ENCODE measurements around the gene SLC9A9.

Gene SLC9A9

DNA sequence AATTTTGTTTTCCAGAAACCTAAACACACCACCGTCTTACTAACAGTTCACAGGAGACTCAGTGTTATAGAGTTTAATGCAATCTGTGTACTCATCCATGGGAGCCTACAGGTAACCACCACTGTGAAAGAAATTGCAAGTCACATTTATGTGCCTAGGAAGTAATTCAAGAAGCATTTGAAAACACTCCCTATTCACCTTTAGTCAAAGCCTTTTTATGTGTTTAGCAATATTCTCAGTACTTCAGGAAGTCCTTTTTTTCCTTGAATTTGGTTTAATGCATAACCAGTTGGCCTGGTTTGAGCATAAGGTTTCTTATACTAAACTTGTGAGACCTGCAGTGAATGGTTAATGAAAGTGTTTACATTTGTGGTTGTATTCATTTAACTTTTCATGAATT, 382.6 kb downstream of the SLC9A9 start:
- Histone ChIP-seq H3K4me3 (ENCODE audit: low read length) (no peak overlapping the region), H3K27me3 (ENCODE audit: control insufficient read depth, insufficient read depth, low read length) (no peaks in the 10 kb centered on the region), H3K4me1 (ENCODE audit: control insufficient read depth, insufficient read depth, low read length) (no peaks in the 10 kb centered on the region), H3K36me3 (ENCODE audit: control insufficient read depth, insufficient read depth, low read length) (no peaks in the 10 kb centered on the region), H3K9ac (ENCODE audit: low read length) (no peak overlapping the region), H3K9me3 (ENCODE audit: control insufficient read depth, low read length) (no peaks in the 10 kb centered on the region)

DNA sequence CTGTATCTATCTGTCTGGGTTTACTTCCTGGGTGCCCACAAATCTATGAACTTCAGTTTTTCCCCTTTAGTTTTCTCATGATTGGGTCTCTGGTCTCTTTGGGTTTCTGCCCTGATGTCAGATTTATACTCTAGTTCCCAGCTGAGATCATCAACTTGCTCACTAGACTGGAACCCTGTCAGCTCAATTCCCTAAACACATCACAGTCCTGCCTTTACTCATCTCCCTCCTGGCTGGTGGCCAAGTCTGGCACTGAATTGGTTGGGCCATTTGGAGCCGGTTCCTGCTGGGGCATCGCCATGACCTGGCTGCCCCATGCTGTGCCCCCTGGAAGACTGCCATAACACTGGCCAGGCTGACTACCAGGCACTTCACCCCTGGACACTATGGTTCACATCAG, 383.4 kb downstream of the SLC9A9 start:
- Histone ChIP-seq H3K27me3 (ENCODE audit: control insufficient read depth, insufficient read depth, low read length) (no peaks in the 10 kb centered on the region), H3K4me3 (ENCODE audit: low read length) (no peak overlapping the region), H3K9me3 (ENCODE audit: control insufficient read depth, low read length) (no peaks in the 10 kb centered on the region), H3K36me3 (ENCODE audit: control insufficient read depth, insufficient read depth, low read length) (no peaks in the 10 kb centered on the region), H3K4me1 (ENCODE audit: control insufficient read depth, insufficient read depth, low read length) (no peaks in the 10 kb centered on the region), H3K9ac (ENCODE audit: low read length) (no peak overlapping the region)

DNA sequence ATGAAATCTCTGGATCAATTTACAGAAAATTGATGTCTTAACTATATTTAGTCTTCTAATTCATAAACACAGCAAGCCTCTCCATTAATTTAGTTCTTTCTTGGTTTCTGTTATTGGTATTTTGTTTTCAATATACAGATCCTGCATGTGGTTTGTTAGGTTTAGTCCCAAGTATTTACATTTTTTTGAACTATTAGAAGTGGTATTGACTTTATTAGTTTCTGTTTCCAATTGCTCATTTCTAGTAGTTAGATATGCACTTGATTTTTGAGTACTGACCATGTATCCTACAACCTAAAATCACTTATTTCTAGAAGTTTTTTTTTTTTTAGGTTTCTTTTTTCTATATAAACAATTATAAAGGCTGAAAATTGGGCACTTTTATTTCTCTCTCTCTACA, 392.8 kb downstream of the SLC9A9 start:
- Histone ChIP-seq H3K4me1 (ENCODE audit: control insufficient read depth, insufficient read depth, low read length) (no peaks in the 10 kb centered on the region), H3K36me3 (ENCODE audit: control insufficient read depth, insufficient read depth, low read length) (no peaks in the 10 kb centered on the region), H3K9me3 (ENCODE audit: control insufficient read depth, low read length) (no peaks in the 10 kb centered on the region), H3K9ac (ENCODE audit: low read length) (no peak overlapping the region), H3K4me3 (ENCODE audit: low read length) (no peak overlapping the region), H3K27me3 (ENCODE audit: control insufficient read depth, insufficient read depth, low read length) (no peaks in the 10 kb centered on the region)

- Histone ChIP-seq H3K27me3 (ENCODE audit: control insufficient read depth, insufficient read depth, low read length) (no peaks in the 10 kb centered on the region), H3K4me1 (ENCODE audit: control insufficient read depth, insufficient read depth, low read length) (no peaks in the 10 kb centered on the region), H3K9me3 (ENCODE audit: control insufficient read depth, low read length) (no peaks in the 10 kb centered on the region), H3K9ac (ENCODE audit: low read length) (no peak overlapping the region), H3K4me3 (ENCODE audit: low read length) (no peak overlapping the region), H3K36me3 (ENCODE audit: control insufficient read depth, insufficient read depth, low read length) (no peaks in the 10 kb centered on the region)
Measured at GRCh38 chr3:143450632-143451031, 397.6 kb downstream of the SLC9A9 start.

- H3K4me3 ChIP-seq (ENCODE audit: low read length) = no peak overlapping the region
- no peaks in the 10 kb centered on the region for H3K27me3 ChIP-seq (ENCODE audit: control insufficient read depth, insufficient read depth, low read length)
- H3K9me3 ChIP-seq (ENCODE audit: control insufficient read depth, low read length) = no peaks in the 10 kb centered on the region
- no peaks in the 10 kb centered on the region for H3K36me3 ChIP-seq (ENCODE audit: control insufficient read depth, insufficient read depth, low read length)
- peaks cover 18% of the 10 kb centered on the region for H3K4me1 ChIP-seq (ENCODE audit: control insufficient read depth, insufficient read depth, low read length)
- no peak overlapping the region for H3K9ac ChIP-seq (ENCODE audit: low read length)
Measured at GRCh38 chr3:143447491-143447890, 400.8 kb downstream of the SLC9A9 start.

DNA sequence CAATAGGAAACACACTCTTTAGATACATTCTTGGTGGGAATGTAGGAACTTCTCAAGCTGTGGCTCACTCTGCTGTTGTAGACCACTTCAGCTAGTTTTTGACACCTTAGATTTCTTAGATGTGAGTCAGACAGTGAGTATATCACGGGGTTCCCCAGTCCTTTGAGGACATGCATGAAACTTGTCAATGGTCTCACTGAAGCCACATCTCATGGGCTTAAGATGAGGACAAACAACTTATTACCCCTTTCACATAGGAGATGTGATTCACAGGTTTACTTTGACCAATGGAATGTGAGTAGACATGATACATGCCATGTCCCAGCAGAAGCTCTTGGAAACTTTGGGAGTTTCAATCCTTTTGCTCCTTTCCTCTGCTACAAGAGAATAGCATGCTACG, 403.1 kb downstream of the SLC9A9 start:
- no peaks in the 10 kb centered on the region for H3K27me3 ChIP-seq (ENCODE audit: control insufficient read depth, insufficient read depth, low read length)
- no peaks in the 10 kb centered on the region for H3K36me3 ChIP-seq (ENCODE audit: control insufficient read depth, insufficient read depth, low read length)
- no peak overlapping the region for H3K4me3 ChIP-seq (ENCODE audit: low read length)
- H3K4me1 ChIP-seq (ENCODE audit: control insufficient read depth, insufficient read depth, low read length) = peaks cover 26% of the 10 kb centered on the region
- H3K9me3 ChIP-seq (ENCODE audit: control insufficient read depth, low read length) = no peaks in the 10 kb centered on the region
- no peak overlapping the region for H3K9ac ChIP-seq (ENCODE audit: low read length)

DNA sequence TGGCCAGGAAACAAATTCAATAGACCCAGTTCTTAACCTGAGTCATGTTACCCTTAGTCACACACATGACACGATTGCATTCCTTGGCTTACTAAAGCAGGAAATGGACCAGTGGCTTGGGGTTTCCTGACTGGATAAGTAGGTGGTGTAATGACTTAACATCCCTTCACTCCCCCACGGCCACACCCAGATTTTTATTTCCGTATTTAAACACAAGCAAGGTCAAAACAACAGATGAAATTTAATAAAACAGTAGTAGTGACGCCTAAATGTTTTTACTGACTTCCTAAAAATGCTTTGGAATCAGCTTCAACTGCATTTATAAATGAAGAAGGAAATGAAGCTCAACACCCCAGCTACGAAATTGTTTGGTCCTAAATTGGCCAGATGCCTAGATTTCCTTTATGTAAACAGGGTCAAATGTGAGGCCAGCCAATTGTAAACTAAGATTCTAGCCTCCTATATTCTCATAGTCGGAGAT, 404.4 kb downstream of the SLC9A9 start:
- no peaks in the 10 kb centered on the region for H3K9me3 ChIP-seq (ENCODE audit: control insufficient read depth, low read length)
- no peak overlapping the region for H3K4me3 ChIP-seq (ENCODE audit: low read length)
- no peaks in the 10 kb centered on the region for H3K27me3 ChIP-seq (ENCODE audit: control insufficient read depth, insufficient read depth, low read length)
- no peaks in the 10 kb centered on the region for H3K36me3 ChIP-seq (ENCODE audit: control insufficient read depth, insufficient read depth, low read length)
- H3K4me1 ChIP-seq (ENCODE audit: control insufficient read depth, insufficient read depth, low read length) = peaks cover 32% of the 10 kb centered on the region
- peak overlapping the region; percentile 3 for H3K9ac ChIP-seq (ENCODE audit: low read length)

DNA sequence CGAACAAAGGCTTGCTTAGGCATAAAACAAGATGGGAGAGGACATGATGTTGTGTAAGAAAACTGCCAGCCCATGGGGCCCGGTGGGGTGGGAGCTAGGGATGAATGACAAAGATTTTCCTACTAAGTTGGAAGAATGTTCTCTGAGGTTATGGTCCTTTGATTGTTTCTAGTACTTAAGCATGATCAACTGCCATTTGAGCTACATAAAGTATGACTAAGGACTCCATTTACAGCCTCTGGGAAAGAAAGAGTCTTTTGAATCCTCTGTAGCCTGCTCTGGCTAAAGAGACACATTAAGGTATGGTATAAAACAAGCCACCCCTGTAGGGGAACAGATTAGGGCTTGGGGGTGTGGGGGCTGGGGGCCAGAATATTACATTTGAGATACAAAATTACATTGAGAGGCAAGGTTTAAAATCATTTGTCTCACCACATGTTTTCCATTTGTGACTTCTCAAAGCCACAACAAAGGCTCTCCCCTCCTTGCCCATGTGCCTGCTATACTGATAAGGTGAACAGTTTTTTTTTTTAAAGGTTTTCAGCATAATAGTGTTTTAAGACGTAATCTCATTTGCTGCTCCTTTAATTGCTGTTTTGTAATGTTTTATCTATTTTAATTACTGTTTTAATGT, 405.3 kb downstream of the SLC9A9 start:
- Histone ChIP-seq H3K4me1 (ENCODE audit: control insufficient read depth, insufficient read depth, low read length) (peaks cover 32% of the 10 kb centered on the region), H3K36me3 (ENCODE audit: control insufficient read depth, insufficient read depth, low read length) (no peaks in the 10 kb centered on the region), H3K27me3 (ENCODE audit: control insufficient read depth, insufficient read depth, low read length) (no peaks in the 10 kb centered on the region), H3K4me3 (ENCODE audit: low read length) (no peak overlapping the region), H3K9ac (ENCODE audit: low read length) (no peak overlapping the region), H3K9me3 (ENCODE audit: control insufficient read depth, low read length) (no peaks in the 10 kb centered on the region)

- H3K4me1 ChIP-seq (ENCODE audit: control insufficient read depth, insufficient read depth, low read length) = peaks cover 32% of the 10 kb centered on the region
Measured at GRCh38 chr3:143441516-143442171, 406.6 kb downstream of the SLC9A9 start.

GRCh38 chr3:143439817-143440216, 408.5 kb downstream of the SLC9A9 start:
- Histone ChIP-seq H3K27me3 (ENCODE audit: control insufficient read depth, insufficient read depth, low read length) (no peaks in the 10 kb centered on the region), H3K9me3 (ENCODE audit: control insufficient read depth, low read length) (no peaks in the 10 kb centered on the region), H3K4me3 (ENCODE audit: low read length) (no peak overlapping the region), H3K4me1 (ENCODE audit: control insufficient read depth, insufficient read depth, low read length) (peaks cover 32% of the 10 kb centered on the region), H3K36me3 (ENCODE audit: control insufficient read depth, insufficient read depth, low read length) (no peaks in the 10 kb centered on the region), H3K9ac (ENCODE audit: low read length) (no peak overlapping the region)

More at GRCh38 chr3:143441516-143442171, 406.6 kb downstream of the SLC9A9 start:
- H3K9ac ChIP-seq (ENCODE audit: low read length) = no peak overlapping the region
- no peaks in the 10 kb centered on the region for H3K36me3 ChIP-seq (ENCODE audit: control insufficient read depth, insufficient read depth, low read length)
- no peaks in the 10 kb centered on the region for H3K27me3 ChIP-seq (ENCODE audit: control insufficient read depth, insufficient read depth, low read length)
- H3K9me3 ChIP-seq (ENCODE audit: control insufficient read depth, low read length) = no peaks in the 10 kb centered on the region
- no peak overlapping the region for H3K4me3 ChIP-seq (ENCODE audit: low read length)

GRCh38 chr3:143437405-143437804, 410.9 kb downstream of the SLC9A9 start:
- no peak overlapping the region for H3K4me3 ChIP-seq (ENCODE audit: low read length)
- H3K4me1 ChIP-seq (ENCODE audit: control insufficient read depth, insufficient read depth, low read length) = peaks cover 21% of the 10 kb centered on the region
- H3K36me3 ChIP-seq (ENCODE audit: control insufficient read depth, insufficient read depth, low read length) = no peaks in the 10 kb centered on the region
- no peaks in the 10 kb centered on the region for H3K27me3 ChIP-seq (ENCODE audit: control insufficient read depth, insufficient read depth, low read length)
- no peaks in the 10 kb centered on the region for H3K9me3 ChIP-seq (ENCODE audit: control insufficient read depth, low read length)
- H3K9ac ChIP-seq (ENCODE audit: low read length) = no peak overlapping the region

DNA sequence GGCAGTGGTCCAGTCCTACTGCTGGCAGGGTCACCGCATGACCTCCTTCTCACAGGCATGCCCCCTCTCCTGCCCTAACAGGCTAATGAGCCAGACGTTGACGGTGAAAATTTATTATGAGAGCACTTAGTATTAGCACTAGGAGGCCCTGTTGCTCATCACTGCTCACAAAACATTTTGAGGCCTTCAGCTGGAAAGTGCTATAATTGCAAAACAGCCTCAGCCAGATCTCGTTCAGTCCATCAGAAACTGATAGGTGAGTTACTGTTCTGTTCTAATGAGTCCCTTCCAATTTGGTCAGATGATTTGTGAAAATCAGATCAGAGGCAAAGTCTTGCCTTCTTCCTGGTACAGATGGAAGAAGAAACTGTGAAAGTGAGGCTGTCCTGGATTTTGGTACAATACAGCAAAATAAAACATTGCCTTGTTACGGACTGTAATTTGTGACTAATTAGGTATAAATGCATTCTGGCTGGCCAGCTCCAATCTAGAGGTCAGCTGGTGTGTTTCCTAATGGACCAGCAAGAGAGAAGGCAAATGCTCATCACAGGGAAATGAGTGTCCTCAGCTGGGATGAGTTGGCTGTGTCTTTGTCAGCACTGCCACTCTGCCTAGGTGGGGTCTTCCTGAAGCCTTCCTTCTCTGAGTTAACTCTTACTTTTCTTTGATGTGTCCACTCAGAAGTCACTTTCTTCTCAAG, 411.9 kb downstream of the SLC9A9 start:
- Histone ChIP-seq H3K9me3 (ENCODE audit: control insufficient read depth, low read length) (no peaks in the 10 kb centered on the region), H3K4me3 (ENCODE audit: low read length) (no peak overlapping the region), H3K36me3 (ENCODE audit: control insufficient read depth, insufficient read depth, low read length) (no peaks in the 10 kb centered on the region), H3K9ac (ENCODE audit: low read length) (no peak overlapping the region), H3K4me1 (ENCODE audit: control insufficient read depth, insufficient read depth, low read length) (peaks cover 27% of the 10 kb centered on the region), H3K27me3 (ENCODE audit: control insufficient read depth, insufficient read depth, low read length) (no peaks in the 10 kb centered on the region)
